Right lobe of liver (tissue), 4 donors: ENCODE results near the gene PITPNM3.

ENCODE experiments used
- CTCF ChIP-seq, 4 donors: fragments of 200-600 bp in 3 of 4; fragments of 450-650 bp in 1 of 4; IDR thresholded peaks; one replicate each; pipeline versions ENCODE4 v1.5.1 to v1.8.0; 2016 to 2022; ENCODE audit warnings: antibody characterized with exemption in 4 of 4, mild to moderate bottlenecking in 2 of 4
- POLR2A ChIP-seq: fragments of 450-650 bp; IDR thresholded peaks from one replicate; pipeline ENCODE4 v1.6.1; 2017; ENCODE audit warnings: antibody characterized with exemption, mild to moderate bottlenecking
- donor health status: DM: no; HTN: no; CAD: no.
- donor health status: DM: no; HTN: no; CAD: no.
- donor health status: DM: no; HTN: yes; CAD: no.

GRCh38 chr17:6554342-6554741 lies 2.0 kb downstream of the PITPNM3 start:
- TF ChIP-seq CTCF (IDR thresholded peaks at IDR 0.05) (no peak), POLR2A (no peak)
